Thoracic aorta (tissue), 2 donors: ENCODE results near the gene AMZ1. TPM values are rescaled to one million over a fixed set of nuclear protein-coding genes. Genes with fewer than 3 reads are reported as not detected.

Source experiments
- ATAC-seq: fragments of 150-250 bp; one replicate; pipeline ENCODE4 v1.8.0; 2017; ENCODE audit warnings: low read depth; ENCODE audit not compliant: insufficient number of reproducible peaks, low FRiP score
- DNase-seq: peaks from one replicate; pipeline ENCODE4 v3.0.0-alpha.2; 2020; ENCODE audit warnings: low spot score
- H3K27ac ChIP-seq, 2 donors: fragments of 200-600 bp; sonication (generic); 1 replicate in 1 of 2; 2 replicates in 1 of 2; pipeline ENCODE4 v1.5.1; 2016; ENCODE audit warnings: mild to moderate bottlenecking in 2 of 2, moderate library complexity in 2 of 2
- H3K27me3 ChIP-seq: fragments of 200-600 bp; sonication (generic); replicated peaks from 2 replicates; pipeline ENCODE4 v1.6.0; 2016; ENCODE audit warnings: mild to moderate bottlenecking; ENCODE audit not compliant: insufficient read depth
- H3K36me3 ChIP-seq: fragments of 200-600 bp; sonication (generic); one replicate; pipeline ENCODE4 v1.5.1; 2016
- H3K4me1 ChIP-seq, 2 donors: fragments of 200-600 bp; sonication (generic); 1 replicate in 1 of 2; 2 replicates in 1 of 2; pipeline versions ENCODE4 v1.5.1 to v1.6.0; 2016; ENCODE audit warnings: low read depth in 2 of 2, mild to moderate bottlenecking in 1 of 2; ENCODE audit not compliant: control insufficient read depth in 1 of 2
- H3K4me3 ChIP-seq: fragments of 200-600 bp; sonication (generic); 2 replicates; pipeline ENCODE4 v1.5.1; 2016; ENCODE audit warnings: mild to moderate bottlenecking
- H3K9me3 ChIP-seq: fragments of 200-600 bp; sonication (generic); 2 replicates; pipeline ENCODE4 v1.5.1; 2016
- CTCF ChIP-seq: fragments of 200-600 bp; sonication (generic); IDR thresholded peaks from one replicate; pipeline ENCODE4 v1.5.1; 2019; ENCODE audit warnings: antibody characterized with exemption
- total RNA-seq, 2 donors: library from RNA; depleted of rRNA; stranded (reverse); fragments of >200 nt; gene quantifications; one replicate each; pipeline versions ENCODE4 v1.1.0 to v1.2.3, GENCODE V29; 2016

The AMZ1 gene
- total RNA-seq, 2 donors from 2014 or later, result 1.4 to 3.7 TPM

GRCh38 chr7:2709553-2710285 is 21.7 kb downstream of the AMZ1 start:
- no peaks in the 10 kb centered on the region for H3K27me3 ChIP-seq
- no peaks in the 10 kb centered on the region for H3K36me3 ChIP-seq
- ATAC-seq (no peak), DNase-seq (no peak)
- peak; percentile 67 for TF ChIP-seq CTCF
- H3K27ac ChIP-seq, result no peak overlapping the region
- peak overlapping the region; percentile 7 for H3K4me3 ChIP-seq
- H3K9me3 ChIP-seq, result no peaks in the 10 kb centered on the region
- no peaks in the 10 kb centered on the region for H3K4me1 ChIP-seq

GRCh38 chr7:2710286-2710655 is 22.3 kb downstream of the AMZ1 start:
- no peaks in the 10 kb centered on the region for H3K36me3 ChIP-seq
- DNase-seq, result no peak
- TF ChIP-seq CTCF, result no peak
- H3K27ac ChIP-seq, result no peak overlapping the region
- H3K27me3 ChIP-seq, result no peaks in the 10 kb centered on the region
- no peaks in the 10 kb centered on the region for H3K9me3 ChIP-seq
- ATAC-seq, result no peak
- no peak overlapping the region for H3K4me3 ChIP-seq
- H3K4me1 ChIP-seq, result no peaks in the 10 kb centered on the region

- ATAC-seq, result no peak
Measured at GRCh38 chr7:2710901-2711551, 23.0 kb downstream of the AMZ1 start.

GRCh38 chr7:2711895-2712675 is 24.1 kb downstream of the AMZ1 start:
- no peak for TF ChIP-seq CTCF
- Histone ChIP-seq H3K4me3 (no peak overlapping the region), H3K27me3 (no peaks in the 10 kb centered on the region), H3K9me3 (no peaks in the 10 kb centered on the region), H3K4me1 (peaks cover 4% of the 10 kb centered on the region in 2 donors), H3K36me3 (no peaks in the 10 kb centered on the region), H3K27ac (no peak overlapping the region)
- no peak for ATAC-seq
- no peak for DNase-seq

More at GRCh38 chr7:2710901-2711551, 23.0 kb downstream of the AMZ1 start:
- Histone ChIP-seq H3K9me3 (no peaks in the 10 kb centered on the region), H3K27ac (no peak overlapping the region), H3K4me3 (no peak overlapping the region), H3K4me1 (no peaks in the 10 kb centered on the region), H3K36me3 (no peaks in the 10 kb centered on the region), H3K27me3 (no peaks in the 10 kb centered on the region)
- no peak for TF ChIP-seq CTCF
- DNase-seq, result no peak

GRCh38 chr7:2713370-2713769 is 25.4 kb downstream of the AMZ1 start:
- Histone ChIP-seq H3K4me1 (peaks cover 7 to 14% of the 10 kb centered on the region in 2 donors), H3K27ac (no peak overlapping the region), H3K9me3 (no peaks in the 10 kb centered on the region), H3K27me3 (no peaks in the 10 kb centered on the region), H3K4me3 (no peak overlapping the region), H3K36me3 (no peaks in the 10 kb centered on the region)
- ATAC-seq, result no peak
- no peak for TF ChIP-seq CTCF
- DNase-seq, result no peak
